ENCODE data around the gene KCNJ15. TPM values are rescaled to one million over a fixed set of nuclear protein-coding genes. Genes with fewer than 3 reads are reported as not detected.

KCNJ15 gene
- total RNA-seq, 1 experiment from 2014 or later, result not detected

- Histone ChIP-seq H3K79me2 (ENCODE audit: insufficient read depth, low read length) (no peaks in the 10 kb centered on the region), H3K9ac (ENCODE audit: low read length) (no peak overlapping the region), H2AFZ (ENCODE audit: low read depth, low read length, poor library complexity, severe bottlenecking) (no peak overlapping the region), H3K9me2 (ENCODE audit: insufficient read depth) (no peaks in the 10 kb centered on the region), H3K4me1 (ENCODE audit: control insufficient read depth in 1 of 2, insufficient read depth in 2 of 2, low read length in 2 of 2) (no peaks in the 10 kb centered on the region), H3K4me2 (ENCODE audit: low read length) (no peak overlapping the region), H3K4me3 (replicated peaks in 1 of 2; ENCODE audit: low read depth in 1 of 2, low read length in 2 of 2) (no peak overlapping the region), H3K9me3 (ENCODE audit: control insufficient read depth in 1 of 2, insufficient read depth in 1 of 2, low read depth in 1 of 2, low read length in 2 of 2) (peaks cover 0 to 2% of the 10 kb centered on the region in 2 experiments; a peak in 1 of 4 replicates), H3K36me3 (ENCODE audit: control insufficient read depth in 1 of 2, insufficient read depth in 2 of 2, low read length in 2 of 2) (no peaks in the 10 kb centered on the region), H4K20me1 (ENCODE audit: insufficient read depth) (no peaks in the 10 kb centered on the region), H3K27me3 (ENCODE audit: insufficient read depth, low read length) (no peaks in the 10 kb centered on the region), H3K27ac (ENCODE audit: low read depth, low read length) (no peak overlapping the region)
- TF ChIP-seq CBX3 (IDR thresholded peaks at IDR 0.05; ENCODE audit: low read depth) (no peak), ELF1 (IDR thresholded peaks at IDR 0.05; ENCODE audit: borderline replicate concordance, low read depth) (no peak), POLR2A (IDR thresholded peaks at IDR 0.05; ENCODE audit: borderline replicate concordance, extremely low read depth, insufficient read depth, insufficient read length) (no peak), SIN3A (IDR thresholded peaks at IDR 0.05; ENCODE audit: low read depth) (no peak), FOSL1 (IDR thresholded peaks at IDR 0.05; ENCODE audit: low read depth) (no peak)
- CTCF ChIA-PET, result no interaction called here
- POLR2A ChIA-PET, result no interaction called here
- BruUV-seq (replicated peaks), result no TSS peak
- intact Hi-C loops (cut with micrococcal nuclease), result no loop called here
- no peak for ATAC-seq
- RAD21 ChIA-PET (ENCODE audit: low non-redundant PET in 1 of 2, low total read pairs in 2 of 2, uncharacterized antibody in 2 of 2, unreplicated experiment in 2 of 2), result no interaction called here
- DNase-seq (ENCODE audit: low read depth, low spot score), result no peak
Measured at GRCh38 chr21:38325731-38326420, 69.1 kb downstream of the KCNJ15 start.

- Histone ChIP-seq H3K4me3 (replicated peaks in 1 of 2; ENCODE audit: low read depth in 1 of 2, low read length in 2 of 2) (no peak overlapping the region), H3K36me3 (ENCODE audit: control insufficient read depth in 1 of 2, insufficient read depth in 2 of 2, low read length in 2 of 2) (no peaks in the 10 kb centered on the region), H3K9me2 (ENCODE audit: insufficient read depth) (no peaks in the 10 kb centered on the region), H3K9ac (ENCODE audit: low read length) (no peak overlapping the region), H3K27me3 (ENCODE audit: insufficient read depth, low read length) (no peaks in the 10 kb centered on the region), H3K27ac (ENCODE audit: low read depth, low read length) (no peak overlapping the region), H2AFZ (ENCODE audit: low read depth, low read length, poor library complexity, severe bottlenecking) (no peak overlapping the region), H3K4me2 (ENCODE audit: low read length) (no peak overlapping the region), H4K20me1 (ENCODE audit: insufficient read depth) (no peaks in the 10 kb centered on the region), H3K4me1 (ENCODE audit: control insufficient read depth in 1 of 2, insufficient read depth in 2 of 2, low read length in 2 of 2) (no peaks in the 10 kb centered on the region), H3K9me3 (ENCODE audit: control insufficient read depth in 1 of 2, insufficient read depth in 1 of 2, low read depth in 1 of 2, low read length in 2 of 2) (peaks cover 0 to 2% of the 10 kb centered on the region in 2 experiments; a peak in 1 of 4 replicates), H3K79me2 (ENCODE audit: insufficient read depth, low read length) (no peaks in the 10 kb centered on the region)
- intact Hi-C loops (cut with micrococcal nuclease), result no loop called here
- ChIA-PET CTCF (no interaction called here), RAD21 (ENCODE audit: low non-redundant PET in 1 of 2, low total read pairs in 2 of 2, uncharacterized antibody in 2 of 2, unreplicated experiment in 2 of 2) (no interaction called here), POLR2A (no interaction called here)
- DNase-seq (ENCODE audit: low read depth, low spot score), result no peak
- no peak for TF ChIP-seq POLR2AphosphoS5 (IDR thresholded peaks at IDR 0.05; ENCODE audit: low read depth, low read length)
- TF ChIP-seq CEBPB (IDR thresholded peaks at IDR 0.05; ENCODE audit: low read depth), result no peak
- TF ChIP-seq ZFX (IDR thresholded peaks at IDR 0.05), result no peak
- TF ChIP-seq JUND (IDR thresholded peaks at IDR 0.05), result no peak
- TF ChIP-seq ATF3 (IDR thresholded peaks at IDR 0.05), result no peak
- no peak for TF ChIP-seq SIN3A (IDR thresholded peaks at IDR 0.05; ENCODE audit: low read depth)
- no peak for TF ChIP-seq REST (IDR thresholded peaks at IDR 0.05; ENCODE audit: low read depth)
- no peak for TF ChIP-seq MAX (IDR thresholded peaks at IDR 0.05)
- no peak for TF ChIP-seq YY1 (IDR thresholded peaks at IDR 0.05; ENCODE audit: extremely low read depth, insufficient replicate concordance, low read depth, low read length)
- BruUV-seq (replicated peaks), result no TSS peak
- ATAC-seq, result no peak
Measured at GRCh38 chr21:38326429-38326828, 69.6 kb downstream of the KCNJ15 start.

Data from HCT116 (cell line).